Keratinocyte (primary cell): ENCODE data around the gene PNISR. TPM values are rescaled to one million over a fixed set of nuclear protein-coding genes. Genes with fewer than 3 reads are reported as not detected.

Experiments
- DNase-seq: peaks from one replicate; pipeline ENCODE4 v3.0.0-alpha.2; 2011; ENCODE audit warnings: low read depth, missing footprints, low spot score
- FAIRE-seq: peaks from 2 replicates; lab custom pipeline; 2011; peaks lifted over from hg19 to GRCh38; lab: Jason Lieb, UNC
- H2AFZ ChIP-seq: 2 replicates; pipeline ENCODE4 v1.6.0; 2012; ENCODE audit warnings: low read length, control low read depth, inconsistent platforms; ENCODE audit not compliant: control insufficient read depth
- H3K27ac ChIP-seq: 2 replicates; pipeline ENCODE4 v1.5.1; 2011; ENCODE audit warnings: low read length; ENCODE audit not compliant: control insufficient read depth, insufficient read depth
- H3K27me3 ChIP-seq: 3 replicates; pipeline ENCODE4 v1.6.0; 2011; ENCODE audit warnings: low read length; ENCODE audit not compliant: control insufficient read depth, insufficient read depth; ENCODE audit errors: extremely low read depth
- H3K36me3 ChIP-seq, 2 experiments: 2 replicates in 1 of 2; 3 replicates in 1 of 2; pipeline ENCODE4 v1.5.1; 2011; ENCODE audit warnings: low read length in 2 of 2, mild to moderate bottlenecking in 1 of 2; ENCODE audit not compliant: control insufficient read depth in 2 of 2, insufficient read depth in 2 of 2; ENCODE audit errors: extremely low read depth in 1 of 2
- H3K4me1 ChIP-seq: 3 replicates; pipeline ENCODE4 v1.5.1; 2011; ENCODE audit warnings: low read length; ENCODE audit not compliant: control insufficient read depth, insufficient read depth; ENCODE audit errors: extremely low read depth
- H3K4me2 ChIP-seq: 3 replicates; pipeline ENCODE4 v1.6.0; 2011; ENCODE audit warnings: low read depth, low read length; ENCODE audit not compliant: control insufficient read depth, insufficient read depth; ENCODE audit errors: extremely low read depth
- H3K4me3 ChIP-seq, 3 experiments: fragments of 200-600 bp in 1 of 3; sonication (generic) in 1 of 3; 2 replicates in 2 of 3; 3 replicates in 1 of 3; pipeline ENCODE4 v1.5.1; 2011 to 2016; ENCODE audit warnings: low read length in 3 of 3, mild to moderate bottlenecking in 3 of 3, control low read depth in 2 of 3, inconsistent platforms in 1 of 3, low read depth in 1 of 3, mixed read lengths in 1 of 3, mixed run types in 1 of 3, moderate library complexity in 1 of 3; ENCODE audit not compliant: control insufficient read depth in 2 of 3, insufficient read depth in 2 of 3; ENCODE audit errors: extremely low read depth in 1 of 3
- H3K79me2 ChIP-seq: 2 replicates; pipeline ENCODE4 v1.6.0; 2012; ENCODE audit warnings: low read length; ENCODE audit not compliant: control insufficient read depth, insufficient read depth
- H3K9ac ChIP-seq: 3 replicates; pipeline ENCODE4 v1.6.0; 2011; ENCODE audit warnings: low read length; ENCODE audit not compliant: control insufficient read depth, insufficient read depth; ENCODE audit errors: extremely low read depth
- H3K9me1 ChIP-seq: 3 replicates; pipeline ENCODE4 v1.6.0; 2011; ENCODE audit warnings: low read length; ENCODE audit not compliant: control insufficient read depth, insufficient read depth; ENCODE audit errors: extremely low read depth
- H3K9me3 ChIP-seq: 2 replicates; pipeline ENCODE4 v1.5.1; 2012; ENCODE audit warnings: low read depth, low read length; ENCODE audit not compliant: control insufficient read depth
- H4K20me1 ChIP-seq: 3 replicates; pipeline ENCODE4 v1.6.0; 2011; ENCODE audit warnings: low read length; ENCODE audit not compliant: control insufficient read depth, insufficient read depth; ENCODE audit errors: extremely low read depth
- CTCF ChIP-seq, 3 experiments: IDR thresholded peaks in 1 of 3; conservative IDR thresholded peaks in 1 of 3; optimal IDR thresholded peaks in 1 of 3; 2 replicates in 2 of 3; 3 replicates in 1 of 3; pipeline versions ENCODE3 to v1.5.1; 2011; ENCODE audit warnings: low read length in 3 of 3, mild to moderate bottlenecking in 3 of 3, moderate library complexity in 2 of 3, control low read depth in 1 of 3, inconsistent platforms in 1 of 3; ENCODE audit not compliant: insufficient read depth in 2 of 3; ENCODE audit errors: extremely low read depth in 1 of 3
- EZH2 ChIP-seq: IDR thresholded peaks from one replicate; pipeline ENCODE4 v1.6.1; 2012; ENCODE audit warnings: inconsistent platforms, mild to moderate bottlenecking, low read length, moderate library complexity
- dilution Hi-C: fragments of 300-500 bp; cut with MboI; formaldehyde crosslinking; loops from one replicate; pipeline ENCODE4 v1.7.0; 2020; ENCODE audit warnings: low sequenced_read_pairs; ENCODE audit not compliant: extremely low pct_ligation_motif_present
- polyA plus RNA-seq, 5 experiments: library from polyadenylated mRNA; depleted of rRNA in 3 of 5; stranded (reverse) in 3 of 5; stranded (forward) in 1 of 5; unstranded in 1 of 5; fragments of >200 nt; gene quantifications; 1 replicate in 1 of 5; 2 replicates in 3 of 5; 3 replicates in 1 of 5; pipeline versions ENCODE4 v1.2.1 to v1.2.3, GENCODE V29; 2011 to 2012; ENCODE audit warnings: missing spikeins in 2 of 5, low read depth in 1 of 5, low replicate concordance in 1 of 5

The PNISR gene
- polyA plus RNA-seq, 1 donor (not counting 4 experiments of a cell fraction or from before 2014, with no cell fraction given), result 60.5 TPM

GRCh38 chr6:99369533-99369932 is 55.6 kb downstream of the PNISR start:
- no peaks in the 10 kb centered on the region for H3K27me3 ChIP-seq
- no peak overlapping the region for H3K4me2 ChIP-seq
- no peak overlapping the region for H3K9ac ChIP-seq
- dilution Hi-C loops, result no loop called here
- no peaks in the 10 kb centered on the region for H3K4me1 ChIP-seq
- no peak overlapping the region for H2AFZ ChIP-seq
- no peaks in the 10 kb centered on the region for H4K20me1 ChIP-seq
- TF ChIP-seq CTCF (optimal IDR thresholded peaks at IDR 0.05 in 1 of 3, IDR thresholded peaks at IDR 0.05 in 1 of 3, conservative IDR thresholded peaks at IDR 0.05 in 1 of 3; ENCODE audit: extremely low read depth in 1 of 3, insufficient read depth in 2 of 3, low read length in 3 of 3), result no peak
- no peak for TF ChIP-seq EZH2
- no peaks in the 10 kb centered on the region for H3K79me2 ChIP-seq
- no peak overlapping the region for H3K4me3 ChIP-seq
- H3K36me3 ChIP-seq, result no peaks in the 10 kb centered on the region
- H3K9me1 ChIP-seq, result no peaks in the 10 kb centered on the region
- no peak for FAIRE-seq
- no peaks in the 10 kb centered on the region for H3K9me3 ChIP-seq
- H3K27ac ChIP-seq, result no peak overlapping the region
- DNase-seq, result no peak

- no peaks in the 10 kb centered on the region for H4K20me1 ChIP-seq
- H3K4me1 ChIP-seq, result no peaks in the 10 kb centered on the region
- no peaks in the 10 kb centered on the region for H3K9me1 ChIP-seq
- DNase-seq (no peak), FAIRE-seq (peak; percentile 23)
- no peak overlapping the region for H3K4me2 ChIP-seq
- no peak overlapping the region for H3K4me3 ChIP-seq
- TF ChIP-seq EZH2 (no peak), CTCF (optimal IDR thresholded peaks at IDR 0.05 in 1 of 3, IDR thresholded peaks at IDR 0.05 in 1 of 3, conservative IDR thresholded peaks at IDR 0.05 in 1 of 3; ENCODE audit: extremely low read depth in 1 of 3, insufficient read depth in 2 of 3, low read length in 3 of 3) (no peak)
- no peak overlapping the region for H2AFZ ChIP-seq
- no peak overlapping the region for H3K9ac ChIP-seq
- H3K9me3 ChIP-seq, result no peaks in the 10 kb centered on the region
- no peaks in the 10 kb centered on the region for H3K36me3 ChIP-seq
- H3K27me3 ChIP-seq, result no peaks in the 10 kb centered on the region
- H3K79me2 ChIP-seq, result no peaks in the 10 kb centered on the region
- no peak overlapping the region for H3K27ac ChIP-seq
- dilution Hi-C loops, result no loop called here
These were observed 58.3 kb downstream of the PNISR start for GRCh38 chr6:99366852-99367251.
